Smooth muscle cell (in vitro differentiated cells): Measurements from ENCODE around the gene ZDHHC1. TPM values are rescaled to one million over a fixed set of nuclear protein-coding genes. Genes with fewer than 3 reads are reported as not detected.

Source experiments
- DNase-seq: peaks from one replicate; lab custom pipeline; 2025; ENCODE audit not compliant: unreplicated experiment; lab: John Stamatoyannopoulos, UW
- H2AFZ ChIP-seq: fragments of 200-600 bp; sonication (generic); 2 replicates; pipeline ENCODE4 v1.6.0; 2016; ENCODE audit warnings: antibody characterized with exemption, low read depth, mild to moderate bottlenecking
- H3F3A ChIP-seq: fragments of 200-600 bp; sonication (generic); 2 replicates; pipeline ENCODE4 v1.6.0; 2017; ENCODE audit warnings: antibody characterized with exemption, low read depth
- H3K27ac ChIP-seq: fragments of 200-600 bp; sonication (generic); 2 replicates; pipeline ENCODE4 v1.5.1; 2016; ENCODE audit warnings: low read depth, mild to moderate bottlenecking
- H3K27me3 ChIP-seq: fragments of 200-600 bp; sonication (generic); 2 replicates; pipeline ENCODE4 v1.6.1; 2016; ENCODE audit warnings: low read depth, mild to moderate bottlenecking
- H3K36me3 ChIP-seq: fragments of 200-600 bp; sonication (generic); 2 replicates; pipeline ENCODE4 v1.5.1; 2016; ENCODE audit warnings: low read depth
- H3K4me1 ChIP-seq: fragments of 200-600 bp; sonication (generic); 2 replicates; pipeline ENCODE4 v1.5.1; 2016; ENCODE audit warnings: low read depth
- H3K4me2 ChIP-seq: fragments of 200-600 bp; sonication (generic); 2 replicates; pipeline ENCODE4 v1.6.0; 2016; ENCODE audit warnings: mild to moderate bottlenecking
- H3K4me3 ChIP-seq: fragments of 200-600 bp; sonication (generic); 2 replicates; pipeline ENCODE4 v1.5.1; 2016; ENCODE audit warnings: mild to moderate bottlenecking
- H3K79me2 ChIP-seq: fragments of 200-600 bp; sonication (generic); 2 replicates; pipeline ENCODE4 v1.6.0; 2016; ENCODE audit warnings: low read depth, mild to moderate bottlenecking
- H3K9ac ChIP-seq: fragments of 200-600 bp; sonication (generic); 2 replicates; pipeline ENCODE4 v1.6.0; 2016; ENCODE audit warnings: low read depth
- H3K9me3 ChIP-seq: fragments of 200-600 bp; sonication (generic); replicated peaks from 2 replicates; pipeline ENCODE4 v1.5.1; 2016; ENCODE audit warnings: low read depth
- H4K20me1 ChIP-seq: fragments of 200-600 bp; sonication (generic); 2 replicates; pipeline ENCODE4 v1.6.0; 2016; ENCODE audit warnings: low read depth
- CTCF ChIP-seq: fragments of 200-600 bp; sonication (generic); IDR thresholded peaks from 2 replicates; pipeline ENCODE4 v1.5.1; 2017; ENCODE audit warnings: borderline replicate concordance, mild to moderate bottlenecking, antibody characterized with exemption; ENCODE audit not compliant: insufficient read depth, poor library complexity, severe bottlenecking
- WGBS: methylation state at CpG from one replicate; pipeline ENCODE4 v1.1.7; 2016; ENCODE audit warnings: low lambda C conversion rate; 5-methylcytosine and 5-hydroxymethylcytosine counted together
- polyA plus RNA-seq: library from polyadenylated mRNA; unstranded; fragments of >200 nt; fragmentation: Nextera tagmentation; extraction: Ambion mirVana; gene quantifications from 2 replicates; pipeline ENCODE4 v1.2.1, GENCODE V29; 2016
- total RNA-seq: library from RNA; depleted of rRNA; stranded (reverse); fragments of >200 nt; gene quantifications from 2 replicates; pipeline ENCODE4 v1.2.3, GENCODE V29; 2014

Gene ZDHHC1
- total and polyA plus RNA-seq, 2 experiments from 2014 or later = 7.9 to 15.7 TPM

GRCh38 chr16:67391424-67392300 is 24.6 kb downstream of the ZDHHC1 start:
- 96% methylated on average over 15 of the region's 15 CpGs for WGBS
- TF ChIP-seq CTCF = no peak

GRCh38 chr16:67390816-67391423 is 25.4 kb downstream of the ZDHHC1 start:
- no peak for TF ChIP-seq CTCF
- H3K79me2 ChIP-seq = no peaks in the 10 kb centered on the region
- no peak overlapping the region for H2AFZ ChIP-seq
- no peaks in the 10 kb centered on the region for H3F3A ChIP-seq
- H4K20me1 ChIP-seq = no peaks in the 10 kb centered on the region
- H3K4me2 ChIP-seq = no peak overlapping the region
- no peak overlapping the region for H3K27ac ChIP-seq
- H3K4me1 ChIP-seq = peaks cover 10% of the 10 kb centered on the region
- no peak overlapping the region for H3K9ac ChIP-seq
- no peaks in the 10 kb centered on the region for H3K9me3 ChIP-seq
- 94% methylated on average over 11 of the region's 11 CpGs for WGBS
- DNase-seq = no peak
- H3K36me3 ChIP-seq = no peaks in the 10 kb centered on the region
- no peak overlapping the region for H3K4me3 ChIP-seq
- peaks cover 31% of the 10 kb centered on the region for H3K27me3 ChIP-seq

More at GRCh38 chr16:67391424-67392300, 24.6 kb downstream of the ZDHHC1 start:
- Histone ChIP-seq H3K4me1 (peaks cover 17% of the 10 kb centered on the region), H3K4me3 (no peak overlapping the region), H3K27ac (no peak overlapping the region), H2AFZ (no peak overlapping the region), H3K4me2 (no peak overlapping the region), H3F3A (no peaks in the 10 kb centered on the region), H3K36me3 (no peaks in the 10 kb centered on the region), H4K20me1 (no peaks in the 10 kb centered on the region), H3K27me3 (peaks cover 24% of the 10 kb centered on the region), H3K9me3 (no peaks in the 10 kb centered on the region), H3K9ac (no peak overlapping the region), H3K79me2 (no peaks in the 10 kb centered on the region)
- DNase-seq = no peak

GRCh38 chr16:67389911-67390815 is 26.1 kb downstream of the ZDHHC1 start:
- peaks cover 38% of the 10 kb centered on the region for H3K27me3 ChIP-seq
- no peak overlapping the region for H3K4me3 ChIP-seq
- no peak overlapping the region for H3K9ac ChIP-seq
- no peaks in the 10 kb centered on the region for H4K20me1 ChIP-seq
- no peaks in the 10 kb centered on the region for H3K79me2 ChIP-seq
- WGBS = 91% methylated on average over 27 of the region's 27 CpGs
- TF ChIP-seq CTCF = no peak
- no peaks in the 10 kb centered on the region for H3F3A ChIP-seq
- H3K27ac ChIP-seq = no peak overlapping the region
- no peak for DNase-seq
- no peaks in the 10 kb centered on the region for H3K9me3 ChIP-seq
- no peak overlapping the region for H3K4me2 ChIP-seq
- peaks cover 3% of the 10 kb centered on the region for H3K4me1 ChIP-seq
- no peak overlapping the region for H2AFZ ChIP-seq
- no peaks in the 10 kb centered on the region for H3K36me3 ChIP-seq
